HepG2 (cell line): Measurements from ENCODE around the gene BST1. TPM values are rescaled to one million over a fixed set of nuclear protein-coding genes. Genes with fewer than 3 reads are reported as not detected.

Experiments
- EZH2 ChIP-seq: conservative IDR thresholded peaks from 2 replicates; pipeline ENCODE4 v1.6.1; 2012; ENCODE audit warnings: mild to moderate bottlenecking, low read depth, low read length, moderate library complexity
- KDM4B ChIP-seq: sonication (generic); formaldehyde crosslinking; IDR thresholded peaks from 2 replicates; pipeline ENCODE4 v1.4.0; 2020; ENCODE audit warnings: missing genetic modification reagents
- MIER2 ChIP-seq: IDR thresholded peaks from 2 replicates; pipeline ENCODE4 v1.6.1; 2016; ENCODE audit warnings: missing biosample characterization, missing genetic modification reagents
- ZBTB10 ChIP-seq: sonication (generic); formaldehyde crosslinking; IDR thresholded peaks from 2 replicates; pipeline ENCODE4 v1.4.0; 2020; ENCODE audit warnings: missing genetic modification reagents, borderline replicate concordance
- ZNF143 ChIP-seq: sonication (generic); formaldehyde crosslinking; IDR thresholded peaks from 2 replicates; pipeline ENCODE4 v1.4.0; 2020; ENCODE audit warnings: missing genetic modification reagents
- ZNF260 ChIP-seq: sonication (generic); formaldehyde crosslinking; IDR thresholded peaks from 2 replicates; pipeline ENCODE4 v1.4.0; 2020; ENCODE audit warnings: missing genetic modification reagents, low read depth, mild to moderate bottlenecking, borderline replicate concordance
- ZNF382 ChIP-seq: sonication (generic); formaldehyde crosslinking; IDR thresholded peaks from 2 replicates; pipeline ENCODE4 v1.5.0; 2020; ENCODE audit warnings: missing genetic modification reagents, mild to moderate bottlenecking, borderline replicate concordance
- ZNF451 ChIP-seq: sonication (generic); formaldehyde crosslinking; IDR thresholded peaks from 2 replicates; pipeline ENCODE4 v1.5.0; 2020; ENCODE audit warnings: mild to moderate bottlenecking, missing genetic modification reagents
- ZNF569 ChIP-seq: sonication (generic); formaldehyde crosslinking; IDR thresholded peaks from 2 replicates; pipeline ENCODE4 v1.5.0; 2020; ENCODE audit warnings: mild to moderate bottlenecking, missing genetic modification reagents, moderate library complexity, borderline replicate concordance
- ZNF687 ChIP-seq: sonication (generic); formaldehyde crosslinking; IDR thresholded peaks from 2 replicates; pipeline ENCODE4 v1.5.1; 2020; ENCODE audit warnings: mild to moderate bottlenecking, missing genetic modification reagents, moderate library complexity
- polyA plus RNA-seq, 8 experiments: library from polyadenylated mRNA; depleted of rRNA in 3 of 8; stranded (reverse) in 7 of 8; unstranded in 1 of 8; fragments of >200 nt; fragmentation: Illumina TruSeq in 4 of 8; extraction: Trizol in 4 of 8; gene quantifications; 2 replicates each; pipeline versions ENCODE4 v1.2.1 to v1.2.3, GENCODE V29; 2011 to 2016; ENCODE audit warnings: low read depth in 4 of 8, missing spikeins in 1 of 8, mixed read lengths in 1 of 8; ENCODE audit not compliant: insufficient read depth in 1 of 8
- total RNA-seq, 5 experiments: library from RNA; depleted of rRNA; stranded (reverse); fragments of >200 nt; fragmentation: Illumina TruSeq; extraction: Trizol; gene quantifications; 2 replicates each; pipeline ENCODE4 v1.2.3, GENCODE V29; 2016; ENCODE audit warnings: low read depth in 1 of 5

The BST1 gene
- total and polyA plus RNA-seq, 2 of the 13 experiments (the other 11 are each of a cell fraction or from before 2014, with no cell fraction given) = 0.09 to 0.49 TPM

- no peak for TF ChIP-seq ZBTB10 (CRISPR knock-in tag)
- TF ChIP-seq ZNF569 = no peak
- no peak for TF ChIP-seq ZNF260 (CRISPR knock-in tag)
- TF ChIP-seq EZH2 = peak; percentile 92; the same call in 1 of the 2 replicates
- TF ChIP-seq MIER2 (CRISPR knock-in tag) = no peak
- no peak for TF ChIP-seq ZNF451 (CRISPR knock-in tag)
- no peak for TF ChIP-seq ZNF382
- TF ChIP-seq ZNF143 (CRISPR knock-in tag) = no peak
- peak; percentile 20; the same call in 1 of the 2 replicates for TF ChIP-seq ZNF687 (CRISPR knock-in tag)
- no peak for TF ChIP-seq KDM4B (CRISPR knock-in tag)
Observed at GRCh38 chr4:15778289-15779241, 75.7 kb downstream of the BST1 start, which contains the start of gene CD38 (continued).
